ENCODE results near the gene GPR87. TPM values are rescaled to one million over a fixed set of nuclear protein-coding genes. Genes with fewer than 3 reads are reported as not detected.

Gene GPR87
- total RNA-seq, 1 experiment from 2014 or later: 51.8 TPM

DNA sequence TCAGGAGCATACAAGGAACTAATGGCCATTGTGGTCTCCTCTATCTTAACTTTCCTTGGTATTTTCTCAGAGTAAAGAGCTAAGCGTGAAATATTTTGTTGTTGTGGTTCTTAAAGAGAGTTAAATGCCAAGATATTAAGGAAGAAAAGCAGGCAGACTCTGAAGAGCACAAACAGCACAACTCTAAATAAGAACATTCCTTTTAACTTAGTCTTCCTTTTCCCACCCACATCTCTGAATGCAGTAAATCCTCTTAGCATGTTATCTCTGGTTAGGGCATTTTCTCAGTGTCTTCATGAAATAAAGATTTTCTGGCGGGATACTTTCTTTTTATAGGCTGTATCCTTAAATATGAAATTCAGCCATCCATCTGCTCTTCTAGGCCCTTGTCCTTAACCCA, 1.5 kb downstream of the GPR87 start:
- Mint-ChIP-seq H3K27me3 (ENCODE audit: insufficient read depth, unreplicated experiment) (no peaks in the 10 kb centered on the region), H3K4me3 (ENCODE audit: unreplicated experiment) (peak overlapping the region; percentile 80), H3K9me3 (ENCODE audit: unreplicated experiment) (no peaks in the 10 kb centered on the region), H3K27ac (ENCODE audit: low read depth, unreplicated experiment) (peak overlapping the region; percentile 94), H3K36me3 (ENCODE audit: insufficient read depth, unreplicated experiment) (peaks cover 30% of the 10 kb centered on the region), H3K4me1 (ENCODE audit: insufficient read depth, unreplicated experiment) (peaks cover 26% of the 10 kb centered on the region)
- TF ChIP-seq, protein P1, sequence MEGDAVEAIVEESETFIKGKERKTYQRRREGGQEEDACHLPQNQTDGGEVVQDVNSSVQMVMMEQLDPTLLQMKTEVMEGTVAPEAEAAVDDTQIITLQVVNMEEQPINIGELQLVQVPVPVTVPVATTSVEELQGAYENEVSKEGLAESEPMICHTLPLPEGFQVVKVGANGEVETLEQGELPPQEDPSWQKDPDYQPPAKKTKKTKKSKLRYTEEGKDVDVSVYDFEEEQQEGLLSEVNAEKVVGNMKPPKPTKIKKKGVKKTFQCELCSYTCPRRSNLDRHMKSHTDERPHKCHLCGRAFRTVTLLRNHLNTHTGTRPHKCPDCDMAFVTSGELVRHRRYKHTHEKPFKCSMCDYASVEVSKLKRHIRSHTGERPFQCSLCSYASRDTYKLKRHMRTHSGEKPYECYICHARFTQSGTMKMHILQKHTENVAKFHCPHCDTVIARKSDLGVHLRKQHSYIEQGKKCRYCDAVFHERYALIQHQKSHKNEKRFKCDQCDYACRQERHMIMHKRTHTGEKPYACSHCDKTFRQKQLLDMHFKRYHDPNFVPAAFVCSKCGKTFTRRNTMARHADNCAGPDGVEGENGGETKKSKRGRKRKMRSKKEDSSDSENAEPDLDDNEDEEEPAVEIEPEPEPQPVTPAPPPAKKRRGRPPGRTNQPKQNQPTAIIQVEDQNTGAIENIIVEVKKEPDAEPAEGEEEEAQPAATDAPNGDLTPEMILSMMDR (IDR thresholded peaks at IDR 0.05; ENCODE audit: unreplicated experiment): no peak
- intact Hi-C loops (cut with micrococcal nuclease): no loop called here
- DNase-seq (ENCODE audit: unreplicated experiment): no peak
- ChIA-PET POLR2A (interaction anchor here (0.7 to 7.2 kb wide), 10 partner anchors 8 to 1857 kb away, joined by 3 to 341 read pairs (median 6); no protein-coding TSS in a partner anchor), CTCF (interaction anchor here (3.5 to 4.6 kb wide), 2 partner anchors 10 to 13 kb away, joined by 17 to 29 read pairs; no protein-coding TSS in a partner anchor)
- no TSS peak for BruUV-seq (replicated peaks)

DNA sequence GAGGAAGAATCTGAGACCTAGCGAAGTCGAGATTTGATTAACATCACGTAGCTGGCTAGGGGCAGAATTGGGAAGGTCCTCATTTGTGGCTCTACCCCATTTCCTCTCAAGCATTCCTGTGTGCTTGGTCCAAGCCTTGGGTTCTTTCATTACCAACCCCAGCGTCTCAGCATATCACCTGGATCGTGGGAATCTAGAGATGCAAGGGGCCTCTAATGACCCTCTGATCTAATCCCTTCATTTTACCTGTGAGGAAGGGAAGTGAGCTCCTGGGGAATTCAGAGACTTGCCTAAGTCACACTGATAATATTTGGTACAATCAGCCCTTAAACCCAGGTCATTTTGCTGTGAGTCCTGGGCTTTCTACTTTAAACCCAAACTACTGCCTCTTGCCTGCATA, 2.0 kb downstream of the GPR87 start:
- intact Hi-C loops (cut with micrococcal nuclease): no loop called here
- Mint-ChIP-seq H3K27ac (ENCODE audit: low read depth, unreplicated experiment) (peak overlapping the region; percentile 94), H3K4me1 (ENCODE audit: insufficient read depth, unreplicated experiment) (peaks cover 26% of the 10 kb centered on the region), H3K36me3 (ENCODE audit: insufficient read depth, unreplicated experiment) (peaks cover 35% of the 10 kb centered on the region), H3K27me3 (ENCODE audit: insufficient read depth, unreplicated experiment) (no peaks in the 10 kb centered on the region), H3K4me3 (ENCODE audit: unreplicated experiment) (peak overlapping the region; percentile 80), H3K9me3 (ENCODE audit: unreplicated experiment) (no peaks in the 10 kb centered on the region)
- no peak for DNase-seq (ENCODE audit: unreplicated experiment)
- POLR2A ChIA-PET: interaction anchor here (0.7 to 7.2 kb wide), 5 partner anchors 8 to 1858 kb away, joined by 3 to 341 read pairs (median 7); no protein-coding TSS in a partner anchor
- TF ChIP-seq, protein P1 (IDR thresholded peaks at IDR 0.05; ENCODE audit: unreplicated experiment): no peak
- CTCF ChIA-PET: interaction anchor here (3.5 to 4.6 kb wide), 2 partner anchors 9 to 14 kb away, joined by 17 to 29 read pairs; no protein-coding TSS in a partner anchor
- no TSS peak for BruUV-seq (replicated peaks)

DNA sequence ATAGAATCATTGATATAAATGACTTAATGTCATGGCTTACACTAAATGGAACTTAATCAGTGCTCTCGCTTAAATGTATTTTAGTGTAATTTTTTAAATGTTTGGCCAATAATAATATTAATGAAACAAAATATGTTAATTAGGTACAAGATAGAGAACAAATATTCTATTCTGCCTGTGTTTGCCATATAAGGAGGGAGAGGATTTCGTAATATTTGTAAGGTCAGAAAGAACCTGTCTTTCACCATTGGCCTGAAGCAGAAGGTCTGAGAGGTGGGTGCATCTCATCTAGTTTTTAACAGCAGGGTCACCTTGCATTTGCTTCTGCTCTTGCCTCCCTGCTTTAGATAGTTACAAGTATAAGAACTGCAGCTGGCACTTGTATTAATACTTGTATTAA, 2.5 kb downstream of the GPR87 start:
- intact Hi-C loops (cut with micrococcal nuclease): no loop called here
- CTCF ChIA-PET: interaction anchor here (0.6 to 4.6 kb wide), 5 partner anchors 9 to 94 kb away, joined by 4 to 29 read pairs (median 6); no protein-coding TSS in a partner anchor
- no TSS peak for BruUV-seq (replicated peaks)
- H3K36me3 Mint-ChIP-seq (ENCODE audit: insufficient read depth, unreplicated experiment): peaks cover 40% of the 10 kb centered on the region
- H3K27me3 Mint-ChIP-seq (ENCODE audit: insufficient read depth, unreplicated experiment): no peaks in the 10 kb centered on the region
- DNase-seq (ENCODE audit: unreplicated experiment): no peak
- TF ChIP-seq, protein P1 (IDR thresholded peaks at IDR 0.05; ENCODE audit: unreplicated experiment): no peak
- H3K4me1 Mint-ChIP-seq (ENCODE audit: insufficient read depth, unreplicated experiment): peaks cover 28% of the 10 kb centered on the region
- H3K9me3 Mint-ChIP-seq (ENCODE audit: unreplicated experiment): no peaks in the 10 kb centered on the region
- peak overlapping the region; percentile 94 for H3K27ac Mint-ChIP-seq (ENCODE audit: low read depth, unreplicated experiment)
- peak overlapping the region; percentile 80 for H3K4me3 Mint-ChIP-seq (ENCODE audit: unreplicated experiment)
- POLR2A ChIA-PET: interaction anchor here (0.6 to 7.2 kb wide), 8 partner anchors 7 to 768 kb away, joined by 3 to 341 read pairs (median 4); partner anchors contain the start of gene SERP1

DNA sequence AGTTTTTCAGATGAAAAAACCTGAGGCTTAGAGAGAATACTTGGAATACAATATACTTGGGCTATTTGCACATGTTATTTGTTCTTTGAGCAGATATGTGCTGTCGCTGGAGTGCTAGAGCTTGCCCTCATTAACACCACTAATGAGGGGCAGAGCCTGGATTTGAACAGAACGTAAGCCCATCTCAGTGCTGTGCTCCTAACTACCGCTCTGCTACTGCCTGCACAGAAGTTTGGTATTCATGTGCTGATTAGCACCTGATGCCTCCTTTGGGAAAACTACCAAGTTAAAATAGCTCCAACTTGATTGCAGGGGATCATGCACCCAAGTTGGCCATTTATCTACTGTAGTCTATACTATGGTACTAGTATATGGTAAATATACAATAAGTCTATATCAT, 3.6 kb downstream of the GPR87 start:
- no peak for DNase-seq (ENCODE audit: unreplicated experiment)
- peaks cover 32% of the 10 kb centered on the region for H3K4me1 Mint-ChIP-seq (ENCODE audit: insufficient read depth, unreplicated experiment)
- no peaks in the 10 kb centered on the region for H3K9me3 Mint-ChIP-seq (ENCODE audit: unreplicated experiment)
- H3K27ac Mint-ChIP-seq (ENCODE audit: low read depth, unreplicated experiment): no peak overlapping the region
- TF ChIP-seq, protein P1 (IDR thresholded peaks at IDR 0.05; ENCODE audit: unreplicated experiment): no peak
- no TSS peak for BruUV-seq (replicated peaks)
- intact Hi-C loops (cut with micrococcal nuclease): no loop called here
- H3K36me3 Mint-ChIP-seq (ENCODE audit: insufficient read depth, unreplicated experiment): peaks cover 49% of the 10 kb centered on the region
- CTCF ChIA-PET: interaction anchor here (0.6 to 4.6 kb wide), 6 partner anchors 8 to 145 kb away, joined by 3 to 29 read pairs (median 5); no protein-coding TSS in a partner anchor
- no peak overlapping the region for H3K4me3 Mint-ChIP-seq (ENCODE audit: unreplicated experiment)
- H3K27me3 Mint-ChIP-seq (ENCODE audit: insufficient read depth, unreplicated experiment): no peaks in the 10 kb centered on the region
- POLR2A ChIA-PET: interaction anchor here (0.5 to 7.2 kb wide), 6 partner anchors 6 to 840 kb away, joined by 3 to 341 read pairs (median 4); partner anchors contain the start of gene P2RY13
